Smooth muscle cell (in vitro differentiated cells): ENCODE data around the gene PTCD3. TPM values are rescaled to one million over a fixed set of nuclear protein-coding genes. Genes with fewer than 3 reads are reported as not detected.

Experiments used
- DNase-seq: peaks from one replicate; lab custom pipeline; 2025; ENCODE audit not compliant: unreplicated experiment; lab: John Stamatoyannopoulos, UW
- H2AFZ ChIP-seq: fragments of 200-600 bp; sonication (generic); 2 replicates; pipeline ENCODE4 v1.6.0; 2016; ENCODE audit warnings: antibody characterized with exemption, low read depth, mild to moderate bottlenecking
- H3F3A ChIP-seq: fragments of 200-600 bp; sonication (generic); 2 replicates; pipeline ENCODE4 v1.6.0; 2017; ENCODE audit warnings: antibody characterized with exemption, low read depth
- H3K27ac ChIP-seq: fragments of 200-600 bp; sonication (generic); 2 replicates; pipeline ENCODE4 v1.5.1; 2016; ENCODE audit warnings: low read depth, mild to moderate bottlenecking
- H3K27me3 ChIP-seq: fragments of 200-600 bp; sonication (generic); 2 replicates; pipeline ENCODE4 v1.6.1; 2016; ENCODE audit warnings: low read depth, mild to moderate bottlenecking
- H3K36me3 ChIP-seq: fragments of 200-600 bp; sonication (generic); 2 replicates; pipeline ENCODE4 v1.5.1; 2016; ENCODE audit warnings: low read depth
- H3K4me1 ChIP-seq: fragments of 200-600 bp; sonication (generic); 2 replicates; pipeline ENCODE4 v1.5.1; 2016; ENCODE audit warnings: low read depth
- H3K4me2 ChIP-seq: fragments of 200-600 bp; sonication (generic); 2 replicates; pipeline ENCODE4 v1.6.0; 2016; ENCODE audit warnings: mild to moderate bottlenecking
- H3K4me3 ChIP-seq: fragments of 200-600 bp; sonication (generic); 2 replicates; pipeline ENCODE4 v1.5.1; 2016; ENCODE audit warnings: mild to moderate bottlenecking
- H3K79me2 ChIP-seq: fragments of 200-600 bp; sonication (generic); 2 replicates; pipeline ENCODE4 v1.6.0; 2016; ENCODE audit warnings: low read depth, mild to moderate bottlenecking
- H3K9ac ChIP-seq: fragments of 200-600 bp; sonication (generic); 2 replicates; pipeline ENCODE4 v1.6.0; 2016; ENCODE audit warnings: low read depth
- H3K9me3 ChIP-seq: fragments of 200-600 bp; sonication (generic); replicated peaks from 2 replicates; pipeline ENCODE4 v1.5.1; 2016; ENCODE audit warnings: low read depth
- H4K20me1 ChIP-seq: fragments of 200-600 bp; sonication (generic); 2 replicates; pipeline ENCODE4 v1.6.0; 2016; ENCODE audit warnings: low read depth
- WGBS: methylation state at CpG from one replicate; pipeline ENCODE4 v1.1.7; 2016; ENCODE audit warnings: low lambda C conversion rate; 5-methylcytosine and 5-hydroxymethylcytosine counted together
- polyA plus RNA-seq: library from polyadenylated mRNA; unstranded; fragments of >200 nt; fragmentation: Nextera tagmentation; extraction: Ambion mirVana; gene quantifications from 2 replicates; pipeline ENCODE4 v1.2.1, GENCODE V29; 2016
- total RNA-seq: library from RNA; depleted of rRNA; stranded (reverse); fragments of >200 nt; gene quantifications from 2 replicates; pipeline ENCODE4 v1.2.3, GENCODE V29; 2014
- TF ChIP-seq, protein P1 (sequence below): fragments of 200-600 bp; sonication (generic); IDR thresholded peaks from 2 replicates; pipeline ENCODE4 v1.5.1; 2017; ENCODE audit warnings: borderline replicate concordance, mild to moderate bottlenecking, antibody characterized with exemption; ENCODE audit not compliant: insufficient read depth, poor library complexity, severe bottlenecking

Gene PTCD3
- total and polyA plus RNA-seq, 2 experiments from 2014 or later, result 42.2 to 78.7 TPM

DNA sequence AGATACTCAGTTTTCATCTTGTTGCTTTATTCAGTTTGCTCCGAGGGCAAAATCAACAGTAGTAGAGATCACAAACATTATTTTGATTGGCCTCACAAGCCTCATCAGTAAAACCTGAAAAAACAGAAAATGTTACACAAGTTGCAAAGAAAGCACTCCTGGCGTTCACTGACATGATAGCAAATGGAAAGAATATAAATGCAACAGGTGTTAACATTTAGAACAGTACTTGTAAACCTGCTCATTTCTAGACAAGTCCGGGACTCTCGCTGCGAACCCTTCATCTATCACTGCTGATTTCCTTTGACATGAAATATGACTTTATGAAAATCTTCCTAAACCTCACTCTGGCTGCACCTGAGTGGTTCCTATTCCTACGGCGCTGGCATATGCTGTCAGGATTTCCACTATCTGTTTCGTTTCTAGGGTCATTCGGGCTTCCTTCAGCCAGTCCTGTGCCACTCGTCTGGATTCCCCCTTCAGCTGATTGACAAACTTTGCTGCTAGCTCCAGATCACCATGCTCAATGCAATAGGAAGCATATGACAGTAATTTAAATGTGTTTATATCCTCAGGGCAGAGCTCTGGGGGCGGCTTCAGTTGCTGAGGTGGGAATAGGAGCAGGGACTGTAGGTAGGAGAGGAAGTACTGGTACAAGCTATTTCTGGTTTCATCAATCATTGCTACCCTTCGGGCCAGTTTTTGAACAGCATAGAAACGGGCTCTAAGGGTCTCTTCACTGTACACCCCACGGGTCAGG, 38.1 kb downstream of the PTCD3 start:
- Histone ChIP-seq H2AFZ (no peak overlapping the region), H3K4me2 (no peak overlapping the region), H4K20me1 (peaks cover 5% of the 10 kb centered on the region), H3K9me3 (no peaks in the 10 kb centered on the region), H3K4me1 (no peaks in the 10 kb centered on the region), H3F3A (peaks cover 4% of the 10 kb centered on the region), H3K4me3 (no peak overlapping the region), H3K36me3 (peaks cover 24% of the 10 kb centered on the region), H3K79me2 (no peaks in the 10 kb centered on the region), H3K27ac (no peak overlapping the region), H3K9ac (no peak overlapping the region), H3K27me3 (no peaks in the 10 kb centered on the region)
- WGBS, result 95% methylated on average over 14 of the region's 14 CpGs
- TF ChIP-seq, protein P1, sequence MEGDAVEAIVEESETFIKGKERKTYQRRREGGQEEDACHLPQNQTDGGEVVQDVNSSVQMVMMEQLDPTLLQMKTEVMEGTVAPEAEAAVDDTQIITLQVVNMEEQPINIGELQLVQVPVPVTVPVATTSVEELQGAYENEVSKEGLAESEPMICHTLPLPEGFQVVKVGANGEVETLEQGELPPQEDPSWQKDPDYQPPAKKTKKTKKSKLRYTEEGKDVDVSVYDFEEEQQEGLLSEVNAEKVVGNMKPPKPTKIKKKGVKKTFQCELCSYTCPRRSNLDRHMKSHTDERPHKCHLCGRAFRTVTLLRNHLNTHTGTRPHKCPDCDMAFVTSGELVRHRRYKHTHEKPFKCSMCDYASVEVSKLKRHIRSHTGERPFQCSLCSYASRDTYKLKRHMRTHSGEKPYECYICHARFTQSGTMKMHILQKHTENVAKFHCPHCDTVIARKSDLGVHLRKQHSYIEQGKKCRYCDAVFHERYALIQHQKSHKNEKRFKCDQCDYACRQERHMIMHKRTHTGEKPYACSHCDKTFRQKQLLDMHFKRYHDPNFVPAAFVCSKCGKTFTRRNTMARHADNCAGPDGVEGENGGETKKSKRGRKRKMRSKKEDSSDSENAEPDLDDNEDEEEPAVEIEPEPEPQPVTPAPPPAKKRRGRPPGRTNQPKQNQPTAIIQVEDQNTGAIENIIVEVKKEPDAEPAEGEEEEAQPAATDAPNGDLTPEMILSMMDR, result no peak
- DNase-seq, result no peak

DNA sequence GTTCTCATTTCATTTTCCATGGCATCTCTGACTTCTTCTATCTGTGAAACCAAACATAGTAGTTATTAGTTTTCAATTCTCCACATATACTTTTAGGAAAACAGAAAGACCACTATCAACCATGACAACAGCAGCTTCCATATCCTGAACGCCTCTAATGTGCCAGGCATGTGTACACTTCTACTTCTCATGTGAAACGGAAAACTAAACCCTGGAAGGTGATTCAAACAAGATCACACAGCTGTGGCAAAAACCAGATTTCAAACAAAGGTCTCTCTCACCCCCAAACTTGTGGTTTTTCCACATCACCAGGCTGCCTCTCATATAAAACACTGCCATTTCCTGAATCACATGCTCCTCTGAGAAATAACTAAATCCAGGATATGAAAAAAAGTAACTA, 41.8 kb downstream of the PTCD3 start:
- no peaks in the 10 kb centered on the region for H3K27me3 ChIP-seq
- H3K4me2 ChIP-seq, result no peak overlapping the region
- no peaks in the 10 kb centered on the region for H3K9me3 ChIP-seq
- H3K4me1 ChIP-seq, result no peaks in the 10 kb centered on the region
- H3K79me2 ChIP-seq, result no peaks in the 10 kb centered on the region
- no peak overlapping the region for H3K9ac ChIP-seq
- TF ChIP-seq, protein P1, result no peak
- H3K4me3 ChIP-seq, result no peak overlapping the region
- peaks cover 4% of the 10 kb centered on the region for H3F3A ChIP-seq
- no peak overlapping the region for H2AFZ ChIP-seq
- WGBS, result 93% methylated on average over 2 of the region's 2 CpGs
- peaks cover 5% of the 10 kb centered on the region for H4K20me1 ChIP-seq
- H3K27ac ChIP-seq, result no peak overlapping the region
- peaks cover 33% of the 10 kb centered on the region for H3K36me3 ChIP-seq
- DNase-seq, result no peak

DNA sequence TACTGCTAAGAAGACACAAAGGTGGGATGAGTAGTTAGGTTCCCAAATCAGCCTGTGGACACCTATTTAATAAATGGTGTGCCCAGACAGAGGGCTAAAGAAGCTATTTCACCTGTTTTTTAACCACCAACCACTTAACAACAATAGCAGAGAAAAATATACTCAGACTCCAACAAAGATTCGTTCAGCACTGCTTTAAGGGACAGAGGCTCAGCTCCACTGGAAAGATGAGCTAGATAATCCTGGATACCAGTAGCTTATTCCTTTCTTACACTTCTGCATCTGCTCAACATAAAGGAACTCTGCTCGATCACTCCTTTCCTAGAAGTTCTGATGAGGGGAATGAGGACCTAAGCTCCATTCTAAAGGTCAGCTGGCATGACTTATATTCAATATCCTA, 44.5 kb downstream of the PTCD3 start:
- Histone ChIP-seq H2AFZ (no peak overlapping the region), H3K27me3 (no peaks in the 10 kb centered on the region), H3K4me1 (no peaks in the 10 kb centered on the region), H3K79me2 (no peaks in the 10 kb centered on the region), H3K9ac (no peak overlapping the region), H3K4me2 (no peak overlapping the region), H3K4me3 (no peak overlapping the region), H3K27ac (no peak overlapping the region), H3F3A (peaks cover 4% of the 10 kb centered on the region), H3K9me3 (no peaks in the 10 kb centered on the region), H3K36me3 (peaks cover 33% of the 10 kb centered on the region), H4K20me1 (peaks cover 5% of the 10 kb centered on the region)
- TF ChIP-seq, protein P1, result no peak
- 100% methylated on average over 2 of the region's 2 CpGs for WGBS
- DNase-seq, result no peak
